Activated naive CD8-positive, alpha-beta T cell treated with anti-CD3 and anti-CD28 coated beads, Interleukin-2, amount 50 U/mL, for 24 hours (primary cell): ENCODE data around the gene DALRD3.

Source experiments
- ATAC-seq: fragments of 150-1000 bp; cut with Tn5 transposase; one replicate; pipeline ENCODE4 v1.10.0; 2021
- DNase-seq: peaks from one replicate; pipeline ENCODE4 v3.0.0; 2021
- H3K27ac Mint-ChIP-seq: one replicate; pipeline ENCODE4 v1.8.0; 2021; ENCODE audit warnings: mild to moderate bottlenecking, mixed read lengths
- H3K27me3 Mint-ChIP-seq: one replicate; pipeline ENCODE4 v1.8.0; 2021; ENCODE audit warnings: mixed read lengths
- H3K36me3 Mint-ChIP-seq: one replicate; pipeline ENCODE4 v1.8.0; 2021; ENCODE audit warnings: low read depth, mixed read lengths
- H3K4me1 Mint-ChIP-seq: one replicate; pipeline ENCODE4 v1.8.0; 2021; ENCODE audit warnings: mixed read lengths
- H3K4me3 Mint-ChIP-seq: one replicate; pipeline ENCODE4 v1.8.0; 2021; ENCODE audit warnings: mild to moderate bottlenecking, moderate library complexity, mixed read lengths
- H3K9me3 Mint-ChIP-seq: one replicate; pipeline ENCODE4 v1.8.0; 2021; ENCODE audit warnings: mixed read lengths

Gene DALRD3

GRCh38 chr3:49017971-49018706 is at the start of gene DALRD3:
DALRD3 (minus strand) TSS chr3:49018580; CDS start chr3:49018564, 16 bp downstream.
- no peaks in the 10 kb centered on the region for H3K27me3 Mint-ChIP-seq
- ATAC-seq (peak; percentile 1), DNase-seq (peak; percentile 69)
- H3K4me3 Mint-ChIP-seq, result peak within 1 kb of the TSS; percentile 96
- H3K9me3 Mint-ChIP-seq, result no peaks in the 10 kb centered on the region
- H3K4me1 Mint-ChIP-seq, result peaks cover 32% of the 10 kb centered on the region
- peak within 1 kb of the TSS; percentile 84 for H3K27ac Mint-ChIP-seq
- peaks cover 24% of the 10 kb centered on the region for H3K36me3 Mint-ChIP-seq

- no peak overlapping the region for H3K4me3 Mint-ChIP-seq
- peaks cover 6% of the 10 kb centered on the region for H3K4me1 Mint-ChIP-seq
- H3K36me3 Mint-ChIP-seq, result peaks cover 23% of the 10 kb centered on the region
- ATAC-seq, result no peak
- no peak overlapping the region for H3K27ac Mint-ChIP-seq
- no peaks in the 10 kb centered on the region for H3K9me3 Mint-ChIP-seq
- DNase-seq, result no peak
- H3K27me3 Mint-ChIP-seq, result no peaks in the 10 kb centered on the region
These were observed 39.6 kb upstream of the DALRD3 start for GRCh38 chr3:49058011-49058410.

GRCh38 chr3:49057268-49057667 is 38.9 kb upstream of the DALRD3 start:
- H3K4me1 Mint-ChIP-seq, result peaks cover 6% of the 10 kb centered on the region
- no peaks in the 10 kb centered on the region for H3K9me3 Mint-ChIP-seq
- DNase-seq (no peak), ATAC-seq (no peak)
- H3K36me3 Mint-ChIP-seq, result peaks cover 27% of the 10 kb centered on the region
- no peak overlapping the region for H3K27ac Mint-ChIP-seq
- H3K4me3 Mint-ChIP-seq, result no peak overlapping the region
- no peaks in the 10 kb centered on the region for H3K27me3 Mint-ChIP-seq

GRCh38 chr3:49054344-49054862 is 36.0 kb upstream of the DALRD3 start:
- Mint-ChIP-seq H3K27me3 (no peaks in the 10 kb centered on the region), H3K9me3 (no peaks in the 10 kb centered on the region), H3K4me3 (no peak overlapping the region), H3K36me3 (peaks cover 33% of the 10 kb centered on the region), H3K27ac (peak overlapping the region; percentile 5), H3K4me1 (peaks cover 4% of the 10 kb centered on the region)
- ATAC-seq (no peak), DNase-seq (no peak)

GRCh38 chr3:49053543-49053942 is 35.2 kb upstream of the DALRD3 start:
- Mint-ChIP-seq H3K9me3 (no peaks in the 10 kb centered on the region), H3K4me3 (no peak overlapping the region), H3K27ac (no peak overlapping the region), H3K27me3 (no peaks in the 10 kb centered on the region), H3K36me3 (peaks cover 36% of the 10 kb centered on the region), H3K4me1 (peaks cover 4% of the 10 kb centered on the region)
- DNase-seq (no peak), ATAC-seq (no peak)

- H3K27ac Mint-ChIP-seq, result no peak overlapping the region
- H3K9me3 Mint-ChIP-seq, result no peaks in the 10 kb centered on the region
- ATAC-seq (no peak), DNase-seq (no peak)
- H3K36me3 Mint-ChIP-seq, result peaks cover 30% of the 10 kb centered on the region
- no peaks in the 10 kb centered on the region for H3K27me3 Mint-ChIP-seq
- H3K4me1 Mint-ChIP-seq, result no peaks in the 10 kb centered on the region
- H3K4me3 Mint-ChIP-seq, result no peak overlapping the region
These were observed 16.9 kb upstream of the DALRD3 start for GRCh38 chr3:49035281-49035680.

- H3K27ac Mint-ChIP-seq, result peak overlapping the region; percentile 42
- DNase-seq, result no peak
- H3K9me3 Mint-ChIP-seq, result no peaks in the 10 kb centered on the region
- peaks cover 34% of the 10 kb centered on the region for H3K36me3 Mint-ChIP-seq
- H3K4me1 Mint-ChIP-seq, result peaks cover 4% of the 10 kb centered on the region
- H3K4me3 Mint-ChIP-seq, result no peak overlapping the region
- no peak for ATAC-seq
- no peaks in the 10 kb centered on the region for H3K27me3 Mint-ChIP-seq
These were observed 16.3 kb upstream of the DALRD3 start for GRCh38 chr3:49034650-49035049.

- Mint-ChIP-seq H3K27ac (no peak overlapping the region), H3K36me3 (peaks cover 51% of the 10 kb centered on the region), H3K9me3 (no peaks in the 10 kb centered on the region), H3K4me3 (no peak overlapping the region), H3K27me3 (no peaks in the 10 kb centered on the region), H3K4me1 (peaks cover 18% of the 10 kb centered on the region)
- ATAC-seq (no peak), DNase-seq (no peak)
These were observed 14.4 kb upstream of the DALRD3 start for GRCh38 chr3:49032646-49033304.

- Mint-ChIP-seq H3K4me1 (peaks cover 43% of the 10 kb centered on the region), H3K4me3 (no peak overlapping the region), H3K27ac (peak overlapping the region; percentile 92), H3K36me3 (peaks cover 72% of the 10 kb centered on the region), H3K27me3 (no peaks in the 10 kb centered on the region), H3K9me3 (no peaks in the 10 kb centered on the region)
- no peak for DNase-seq
- no peak for ATAC-seq
These were observed 11.9 kb upstream of the DALRD3 start for GRCh38 chr3:49030321-49030720.

GRCh38 chr3:49029563-49029884 is 11.1 kb upstream of the DALRD3 start:
- H3K4me3 Mint-ChIP-seq, result peak overlapping the region; percentile 85
- peak overlapping the region; percentile 92 for H3K27ac Mint-ChIP-seq
- no peak for DNase-seq
- H3K36me3 Mint-ChIP-seq, result peaks cover 73% of the 10 kb centered on the region
- H3K27me3 Mint-ChIP-seq, result no peaks in the 10 kb centered on the region
- peaks cover 51% of the 10 kb centered on the region for H3K4me1 Mint-ChIP-seq
- ATAC-seq, result no peak
- no peaks in the 10 kb centered on the region for H3K9me3 Mint-ChIP-seq

GRCh38 chr3:49028673-49029562 is 10.5 kb upstream of the DALRD3 start, which contains the start of gene IMPDH2:
IMPDH2 (minus strand) TSS chr3:49029398; CDS start chr3:49029350, 48 bp downstream.
- Mint-ChIP-seq H3K4me3 (peak within 1 kb of the TSS; percentile 85), H3K9me3 (no peaks in the 10 kb centered on the region), H3K36me3 (peaks cover 78% of the 10 kb centered on the region), H3K27me3 (no peaks in the 10 kb centered on the region), H3K4me1 (peaks cover 57% of the 10 kb centered on the region), H3K27ac (peak within 1 kb of the TSS; percentile 92)
- DNase-seq (peak; percentile 96), ATAC-seq (peak; percentile 86)

- peaks cover 62% of the 10 kb centered on the region for H3K4me1 Mint-ChIP-seq
These were observed 9.9 kb upstream of the DALRD3 start for GRCh38 chr3:49028298-49028672.

GRCh38 chr3:49027634-49028033 is 9.3 kb upstream of the DALRD3 start:
- Mint-ChIP-seq H3K4me1 (peaks cover 66% of the 10 kb centered on the region), H3K4me3 (peak overlapping the region; percentile 85), H3K9me3 (no peaks in the 10 kb centered on the region), H3K27ac (peak overlapping the region; percentile 92), H3K36me3 (peaks cover 81% of the 10 kb centered on the region), H3K27me3 (no peaks in the 10 kb centered on the region)
- DNase-seq, result no peak
- no peak for ATAC-seq

More at GRCh38 chr3:49028298-49028672, 9.9 kb upstream of the DALRD3 start:
- peak overlapping the region; percentile 92 for H3K27ac Mint-ChIP-seq
- H3K4me3 Mint-ChIP-seq, result peak overlapping the region; percentile 85
- no peaks in the 10 kb centered on the region for H3K27me3 Mint-ChIP-seq
- ATAC-seq (no peak), DNase-seq (no peak)
- H3K9me3 Mint-ChIP-seq, result no peaks in the 10 kb centered on the region
- H3K36me3 Mint-ChIP-seq, result peaks cover 81% of the 10 kb centered on the region

GRCh38 chr3:49026536-49026935 is 8.2 kb upstream of the DALRD3 start:
- Mint-ChIP-seq H3K27ac (peak overlapping the region; percentile 71), H3K4me3 (peak overlapping the region; percentile 85), H3K36me3 (peaks cover 78% of the 10 kb centered on the region), H3K4me1 (peaks cover 66% of the 10 kb centered on the region), H3K27me3 (no peaks in the 10 kb centered on the region), H3K9me3 (no peaks in the 10 kb centered on the region)
- no peak for ATAC-seq
- no peak for DNase-seq
